ENCODE data around the gene PPY.
"Not testable (repeated sequence)": the region's sequence is repeated elsewhere in the genome, so short reads cannot be mapped to it uniquely, and the experiment has no call there.

The PPY gene

DNA sequence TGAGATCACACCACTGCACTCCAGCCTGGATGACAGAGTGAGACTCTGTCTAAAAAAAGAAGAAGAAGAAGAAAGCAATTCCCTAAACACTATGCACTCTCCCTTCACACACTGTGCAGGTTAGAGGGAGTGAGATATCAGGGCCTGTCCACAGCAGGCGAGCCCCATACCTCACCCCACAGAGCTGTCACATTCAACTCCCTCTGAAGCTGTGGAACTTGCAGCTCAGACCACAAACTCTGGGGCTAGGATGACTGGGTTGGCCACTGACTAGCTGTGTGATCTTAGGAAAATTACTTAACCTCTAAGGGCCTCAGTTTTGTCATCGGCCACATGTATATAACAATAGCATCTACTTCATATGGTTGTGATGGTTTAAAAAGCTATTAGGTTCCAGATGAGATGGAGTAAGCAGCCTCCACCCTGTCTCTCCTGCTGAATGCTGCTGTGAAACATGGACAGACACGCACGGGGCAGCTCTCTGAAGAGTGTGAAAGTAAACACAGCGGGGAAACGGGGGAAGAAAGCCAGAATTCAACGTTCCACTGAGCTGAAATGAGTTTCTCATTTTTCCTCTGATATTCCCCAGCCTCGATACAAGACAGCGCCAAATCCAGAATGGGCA is 25.1 kb upstream of the PPY start:
- in situ Hi-C loops (cut with MboI; ENCODE audit: low sequenced_read_pairs) = no loop called here

- in situ Hi-C loops (cut with MboI; ENCODE audit: low sequenced_read_pairs) = no loop called here
Measured at GRCh38 chr17:43966276-43966675, 24.0 kb upstream of the PPY start.

GRCh38 chr17:43962479-43962878 is 20.2 kb upstream of the PPY start:
- in situ Hi-C loops (cut with MboI; ENCODE audit: low sequenced_read_pairs) = no loop called here

DNA sequence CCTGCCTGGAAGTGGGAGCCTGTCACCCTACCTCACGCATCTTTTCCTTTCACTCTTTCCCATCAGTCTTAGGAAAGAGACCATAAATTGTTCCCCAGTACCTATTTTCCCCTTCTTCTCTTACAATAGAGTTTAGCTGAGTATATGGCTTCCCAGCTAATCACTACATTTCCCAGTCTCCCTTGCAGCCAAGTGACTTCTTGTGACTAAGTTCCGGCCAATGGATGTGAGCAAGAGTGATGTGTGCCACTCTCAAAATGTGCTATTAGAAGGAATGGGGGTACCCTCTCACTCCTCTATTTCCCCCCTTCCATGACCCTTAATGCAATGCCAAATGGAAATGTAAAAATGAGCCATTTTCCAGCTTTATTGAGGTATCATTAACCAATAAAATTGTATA is 19.7 kb upstream of the PPY start:
- in situ Hi-C loops (cut with MboI; ENCODE audit: low sequenced_read_pairs) = no loop called here

DNA sequence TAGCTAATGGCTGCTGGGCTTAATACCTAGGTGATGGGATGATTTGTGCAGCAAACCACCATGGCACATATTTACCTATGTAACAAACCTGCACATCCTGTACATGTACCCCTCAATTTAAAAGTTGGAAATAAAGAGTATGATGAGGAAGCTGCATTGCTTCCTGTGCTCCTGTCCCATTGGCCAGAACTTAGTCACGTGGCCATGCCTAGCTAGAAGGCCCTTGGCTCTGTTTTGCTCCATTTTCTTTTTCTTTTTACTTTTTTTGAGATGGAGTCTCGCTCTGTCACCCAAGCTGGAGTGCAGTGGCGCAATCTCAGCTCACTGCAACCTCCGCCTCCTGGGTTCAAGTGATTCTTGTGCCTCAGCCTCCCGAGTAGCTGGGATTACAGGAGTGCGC is 19.0 kb upstream of the PPY start:
- in situ Hi-C loops (cut with MboI; ENCODE audit: low sequenced_read_pairs) = not testable (repeated sequence)

DNA sequence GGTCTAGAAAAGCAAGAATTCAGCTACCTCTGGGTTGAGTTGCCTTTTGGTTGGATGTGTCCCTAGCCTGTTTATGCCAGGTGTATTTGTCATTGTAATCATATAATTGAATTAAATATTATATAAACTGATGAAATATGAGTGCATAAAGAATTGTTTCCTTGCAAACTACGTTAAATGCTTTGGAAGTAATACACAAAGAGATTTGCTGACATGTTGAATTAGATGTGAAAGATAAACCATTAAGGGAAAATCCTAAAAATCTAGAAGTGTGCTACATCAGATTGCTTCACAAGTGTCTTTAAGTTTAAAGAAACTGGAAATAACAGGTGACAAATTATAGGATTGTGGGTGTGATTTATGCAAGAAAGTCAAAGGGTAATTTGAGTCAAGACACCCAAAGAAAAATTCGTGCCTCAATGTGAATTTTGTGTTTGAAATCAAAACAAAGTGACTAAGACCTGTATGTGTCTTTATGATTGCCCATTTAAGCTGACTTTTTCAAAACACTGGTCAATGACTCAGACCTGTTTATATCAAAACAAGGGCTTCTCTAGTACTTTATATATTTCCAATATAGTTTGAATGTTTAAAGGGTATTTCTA is 16.6 kb upstream of the PPY start:
- in situ Hi-C loops (cut with MboI; ENCODE audit: low sequenced_read_pairs) = no loop called here

DNA sequence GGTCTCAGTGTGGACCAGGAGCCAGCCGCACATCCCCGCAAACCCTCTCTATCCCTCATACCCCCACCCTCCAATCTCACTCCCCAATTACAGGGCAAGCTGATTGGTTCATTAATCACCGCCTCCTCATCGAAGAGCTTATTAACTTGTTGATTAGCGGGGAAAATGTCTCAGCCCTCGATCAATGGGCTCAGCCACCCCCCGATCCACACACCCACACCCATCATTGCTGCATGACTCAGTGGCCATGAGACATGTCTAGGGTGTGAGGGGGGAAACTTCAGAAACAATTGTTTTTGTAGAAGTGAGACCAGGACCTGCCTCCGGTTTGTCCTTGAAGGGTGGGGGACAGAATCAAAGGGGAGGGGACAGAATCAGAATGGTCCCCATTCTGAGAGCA is 13.9 kb upstream of the PPY start:
- in situ Hi-C loops (cut with MboI; ENCODE audit: low sequenced_read_pairs) = no loop called here

DNA sequence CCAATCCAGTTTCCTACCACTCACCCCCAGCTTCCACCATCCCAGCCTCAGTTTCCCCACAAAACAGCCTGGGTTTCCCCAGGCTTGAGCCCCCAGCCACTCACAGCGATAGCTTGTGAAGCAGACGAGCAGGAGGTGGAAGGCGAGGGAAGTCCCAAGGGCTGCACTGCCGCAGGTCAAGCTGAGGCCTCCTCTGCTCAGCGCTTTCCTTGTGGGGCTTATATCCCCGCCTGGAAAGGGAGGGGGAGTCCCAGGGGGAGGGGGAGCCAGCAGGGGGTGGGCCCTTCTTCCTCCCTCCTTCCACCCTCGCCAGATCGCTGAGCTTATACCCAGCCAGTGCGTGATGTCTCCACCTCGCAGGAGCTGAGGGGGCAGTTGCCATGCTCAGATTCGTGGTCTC is 11.5 kb upstream of the PPY start, which contains the start of gene PYY:
TSS of gene PYY (minus strand) at position 195 of the 400 bp plus-strand sequence. CDS start 457 bp downstream, outside the sequence.
- in situ Hi-C loops (cut with MboI; ENCODE audit: low sequenced_read_pairs) = no loop called here

- in situ Hi-C loops (cut with MboI; ENCODE audit: low sequenced_read_pairs) = no loop called here
Measured at GRCh38 chr17:43952724-43953666, 10.7 kb upstream of the PPY start.

DNA sequence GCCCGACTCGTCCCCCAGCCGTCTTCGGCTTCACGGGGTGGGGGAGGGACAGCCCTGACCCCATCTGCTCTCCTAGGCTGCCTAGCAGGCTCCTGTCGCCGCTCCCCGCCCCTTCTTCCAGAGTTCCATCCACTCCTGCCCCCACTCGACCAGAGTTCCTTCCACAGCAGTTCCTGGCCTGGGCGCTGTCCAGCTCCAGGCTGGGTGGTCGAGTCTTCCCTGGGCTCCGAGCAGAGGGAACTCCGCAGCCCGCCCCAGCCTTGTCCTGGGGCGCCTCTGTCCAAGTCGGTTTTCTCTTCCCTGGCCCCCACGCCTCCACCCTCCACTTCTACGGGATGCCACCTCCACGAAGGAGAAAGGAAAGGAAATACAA is 10.1 kb upstream of the PPY start:
- in situ Hi-C loops (cut with MboI; ENCODE audit: low sequenced_read_pairs) = no loop called here

DNA sequence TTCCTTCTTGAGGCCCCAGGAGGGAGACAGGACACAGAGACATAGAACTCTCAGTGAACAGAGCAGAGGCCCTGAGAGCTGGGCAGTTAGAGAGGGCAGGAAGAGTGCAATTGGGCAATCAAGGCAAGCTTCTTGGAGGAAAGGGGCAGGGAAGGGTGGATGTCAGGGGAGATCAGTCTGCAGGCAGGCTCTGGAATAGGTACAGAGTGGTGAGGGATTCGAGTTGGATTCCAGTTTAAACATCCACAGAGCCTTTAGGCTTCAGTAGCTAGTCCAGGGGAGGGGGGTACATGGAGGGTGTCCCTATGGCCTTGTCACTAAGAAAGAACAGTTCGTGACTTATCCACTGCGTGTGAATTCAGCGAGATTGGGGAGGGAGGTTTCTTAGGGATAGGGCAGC is 9.5 kb upstream of the PPY start:
- in situ Hi-C loops (cut with MboI; ENCODE audit: low sequenced_read_pairs) = no loop called here

DNA sequence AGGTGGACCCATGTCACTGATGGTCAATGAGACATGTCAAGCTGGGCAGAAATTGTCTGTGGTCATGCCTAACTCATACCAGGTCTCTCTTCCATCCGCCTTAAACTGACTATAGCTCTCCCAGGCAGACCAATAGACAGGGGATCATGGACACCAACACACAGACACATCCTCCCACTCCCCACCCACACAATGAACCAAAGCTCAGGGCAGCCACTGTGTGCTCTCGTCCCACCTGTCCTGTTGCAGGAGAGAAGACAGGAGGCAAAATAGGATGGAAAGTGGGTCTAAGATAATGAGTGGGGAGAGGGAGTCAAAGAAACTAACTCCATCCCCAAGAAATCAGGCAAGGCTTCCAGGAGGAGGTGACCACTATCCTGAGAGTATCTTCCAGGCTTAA is 8.3 kb upstream of the PPY start:
- in situ Hi-C loops (cut with MboI; ENCODE audit: low sequenced_read_pairs) = no loop called here

DNA sequence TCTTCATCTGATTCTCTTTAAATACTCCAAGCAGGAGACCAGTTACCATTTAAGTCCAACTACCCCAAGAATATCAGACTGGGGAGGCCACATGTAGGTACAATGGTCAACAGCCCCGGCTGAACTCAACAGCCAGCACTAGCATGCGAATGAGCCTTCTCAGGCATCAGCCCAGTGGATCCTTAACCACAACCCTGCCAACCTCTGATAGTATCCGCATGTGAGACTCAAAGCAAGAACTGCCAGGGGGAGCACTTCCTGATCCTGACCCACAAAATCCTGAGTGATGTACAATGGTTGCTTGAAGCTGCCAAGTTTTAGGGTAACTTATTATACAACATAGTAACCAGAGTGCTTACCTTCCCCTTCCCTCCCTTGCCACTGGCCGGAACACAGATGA is 7.5 kb upstream of the PPY start:
- in situ Hi-C loops (cut with MboI; ENCODE audit: low sequenced_read_pairs) = no loop called here

DNA sequence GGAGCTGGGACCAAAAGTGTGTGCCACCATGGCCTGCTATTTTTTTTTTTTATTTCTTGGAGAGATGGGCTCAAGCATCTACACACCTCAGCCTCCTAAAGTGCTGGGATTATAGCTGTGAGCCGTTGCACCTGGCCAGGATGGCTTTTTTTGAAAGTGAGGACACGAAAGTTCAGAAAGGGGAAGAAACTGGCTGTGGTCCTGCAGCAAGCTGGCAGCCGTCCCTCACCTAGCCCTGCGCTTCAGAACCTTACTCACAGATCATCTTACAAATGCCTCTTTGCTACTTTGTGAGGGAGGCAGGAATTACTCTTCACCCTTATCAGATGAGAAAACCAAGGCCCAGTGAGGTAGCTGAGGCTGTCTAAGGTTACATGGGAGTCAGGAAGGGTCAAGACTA is 4.5 kb upstream of the PPY start:
- in situ Hi-C loops (cut with MboI; ENCODE audit: low sequenced_read_pairs) = no loop called here

- in situ Hi-C loops (cut with MboI; ENCODE audit: low sequenced_read_pairs) = no loop called here
Measured at GRCh38 chr17:43945074-43945829, 3.0 kb upstream of the PPY start.

DNA sequence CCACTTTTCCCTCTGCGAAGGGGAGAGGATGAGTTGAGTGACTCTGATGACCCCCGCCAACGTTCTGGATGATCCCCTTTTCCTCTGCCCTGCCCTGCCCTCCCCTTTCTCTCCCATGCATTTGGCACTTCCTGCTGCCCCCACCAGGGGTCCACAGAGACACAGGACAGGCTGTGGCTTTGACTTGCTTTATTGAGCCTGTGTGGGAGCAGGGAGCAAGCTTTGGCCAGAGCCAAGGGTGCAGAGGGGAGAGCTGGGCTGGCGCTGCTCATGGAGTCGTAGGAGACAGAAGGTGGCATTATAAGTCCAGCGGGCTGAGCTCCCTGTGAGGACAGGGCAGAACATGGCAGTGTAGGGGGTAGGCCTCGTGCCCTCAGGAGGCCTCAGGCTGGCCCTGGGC is 1.6 kb downstream of the PPY start:
- in situ Hi-C loops (cut with MboI; ENCODE audit: low sequenced_read_pairs) = no loop called here

DNA sequence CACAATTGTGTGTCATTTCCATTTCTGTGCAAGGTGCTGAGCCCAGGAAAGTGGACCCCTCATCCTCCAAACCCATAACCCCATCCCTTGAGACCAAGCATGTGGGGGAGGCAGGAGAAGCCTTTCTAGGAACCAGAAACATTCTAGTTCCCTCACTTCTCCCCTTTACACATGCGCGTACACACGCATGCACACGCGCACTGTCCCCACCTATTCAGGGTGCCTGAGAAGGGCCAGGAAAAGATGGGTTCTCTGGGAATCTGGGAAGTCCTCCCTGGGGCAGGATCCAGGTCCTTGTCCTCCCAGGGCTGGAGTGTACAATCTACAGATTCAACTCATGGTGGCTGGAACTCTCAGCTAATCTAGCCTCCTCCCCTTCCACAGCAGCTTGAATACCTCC is 2.4 kb downstream of the PPY start:
- in situ Hi-C loops (cut with MboI; ENCODE audit: low sequenced_read_pairs) = no loop called here

GRCh38 chr17:43939452-43939851 is 2.8 kb downstream of the PPY start:
- in situ Hi-C loops (cut with MboI; ENCODE audit: low sequenced_read_pairs) = not testable (repeated sequence)

DNA sequence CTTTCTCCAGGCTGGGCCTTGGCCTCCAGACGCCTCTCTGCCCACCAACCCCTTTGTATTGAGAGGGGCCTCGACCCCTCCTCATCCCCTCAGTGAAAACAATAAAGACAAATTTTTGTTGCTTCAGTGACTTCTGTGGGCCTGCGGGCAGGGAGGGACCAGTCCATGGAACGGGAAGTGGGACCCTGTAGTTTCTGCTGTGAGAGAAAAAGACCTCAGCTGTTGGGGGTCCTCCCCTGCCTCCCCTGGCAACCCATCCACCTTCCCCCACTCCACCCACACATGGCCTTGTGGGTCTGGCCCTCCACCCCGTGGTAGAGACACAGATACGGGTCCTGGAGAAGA is 3.5 kb downstream of the PPY start:
- in situ Hi-C loops (cut with MboI; ENCODE audit: low sequenced_read_pairs) = no loop called here

- in situ Hi-C loops (cut with MboI; ENCODE audit: low sequenced_read_pairs) = no loop called here
Measured at GRCh38 chr17:43936434-43936833, 5.8 kb downstream of the PPY start.

- in situ Hi-C loops (cut with MboI; ENCODE audit: low sequenced_read_pairs) = no loop called here
Measured at GRCh38 chr17:43935926-43936261, 6.4 kb downstream of the PPY start.
